Tracheal epithelial cell (primary cell): ENCODE results near the gene CD72. TPM values are rescaled to one million over a fixed set of nuclear protein-coding genes. Genes with fewer than 3 reads are reported as not detected.

Experiments
- total RNA-seq: library from RNA; depleted of rRNA; stranded (reverse); fragments of >200 nt; gene quantifications from 2 replicates; pipeline ENCODE4 v1.2.1, GENCODE V29; 2014

Gene CD72
- 0.72 TPM in 1 of 2 replicates, not detected in the other for total RNA-seq

GRCh38 chr9:35618325-35618727 is at the start of gene CD72:
TSS of gene CD72 (minus strand) at chr9:35618413. CDS start at chr9:35618303, 110 bp downstream.

GRCh38 chr9:35664531-35665470 is 46.6 kb upstream of the CD72 start, which contains the start of gene ARHGEF39:
TSS of gene ARHGEF39 (minus strand) at chr9:35665195. CDS start at chr9:35665169, 26 bp downstream.

GRCh38 chr9:35658137-35658967 is 40.1 kb upstream of the CD72 start, which contains the start of gene CCDC107:
TSS of gene CCDC107 (plus strand) at chr9:35658292. CDS start at chr9:35658380, 88 bp downstream.

GRCh38 chr9:35657546-35658136 is 39.4 kb upstream of the CD72 start, which contains the start of gene RMRP:
TSS of gene RMRP (minus strand) at chr9:35658019.

DNA sequence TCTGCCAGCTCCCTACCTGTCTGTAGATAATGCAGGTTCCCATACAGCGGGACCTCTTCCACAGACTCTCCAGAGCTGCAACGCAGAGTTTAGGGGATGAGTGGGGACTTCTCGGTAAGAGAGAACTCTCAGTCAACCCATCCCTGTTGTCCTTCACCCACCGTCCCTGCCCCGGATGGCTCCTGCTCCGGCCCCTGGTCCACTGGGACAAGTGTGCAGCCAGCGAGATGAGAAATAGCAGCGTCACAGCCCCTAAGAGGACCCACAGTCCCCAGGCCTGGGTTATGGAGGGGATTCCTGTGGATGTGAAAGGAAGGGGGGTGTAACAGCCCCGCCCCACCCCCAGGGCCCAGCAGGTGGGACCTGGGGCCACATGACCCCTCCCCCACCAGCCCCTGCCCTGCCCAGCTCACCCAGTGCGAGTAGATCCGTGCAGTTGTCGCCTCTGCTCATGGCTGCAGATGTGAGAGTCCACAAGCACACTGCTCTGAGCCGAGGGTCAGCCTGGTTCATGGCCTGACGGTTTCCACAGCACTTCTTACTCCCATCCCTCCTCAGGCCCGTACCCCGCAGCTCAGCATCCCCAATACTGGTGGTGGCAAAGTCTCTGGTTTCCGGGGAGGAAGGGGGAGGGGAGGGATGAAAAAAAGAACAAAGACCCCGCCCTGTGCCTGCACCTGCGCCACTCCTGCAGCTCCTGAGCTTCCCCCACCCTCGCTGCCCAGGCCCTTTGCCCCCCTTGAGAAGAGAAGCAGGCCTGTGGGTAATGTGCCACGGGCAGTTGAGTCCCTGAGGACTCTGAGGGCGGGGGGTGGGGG is 32.3 kb upstream of the CD72 start, which contains the start of gene SIT1:
Gene SIT1 (minus strand): TSS at position 591 of the 818 bp plus-strand sequence. CDS start 78 bp downstream, at position 513.

DNA sequence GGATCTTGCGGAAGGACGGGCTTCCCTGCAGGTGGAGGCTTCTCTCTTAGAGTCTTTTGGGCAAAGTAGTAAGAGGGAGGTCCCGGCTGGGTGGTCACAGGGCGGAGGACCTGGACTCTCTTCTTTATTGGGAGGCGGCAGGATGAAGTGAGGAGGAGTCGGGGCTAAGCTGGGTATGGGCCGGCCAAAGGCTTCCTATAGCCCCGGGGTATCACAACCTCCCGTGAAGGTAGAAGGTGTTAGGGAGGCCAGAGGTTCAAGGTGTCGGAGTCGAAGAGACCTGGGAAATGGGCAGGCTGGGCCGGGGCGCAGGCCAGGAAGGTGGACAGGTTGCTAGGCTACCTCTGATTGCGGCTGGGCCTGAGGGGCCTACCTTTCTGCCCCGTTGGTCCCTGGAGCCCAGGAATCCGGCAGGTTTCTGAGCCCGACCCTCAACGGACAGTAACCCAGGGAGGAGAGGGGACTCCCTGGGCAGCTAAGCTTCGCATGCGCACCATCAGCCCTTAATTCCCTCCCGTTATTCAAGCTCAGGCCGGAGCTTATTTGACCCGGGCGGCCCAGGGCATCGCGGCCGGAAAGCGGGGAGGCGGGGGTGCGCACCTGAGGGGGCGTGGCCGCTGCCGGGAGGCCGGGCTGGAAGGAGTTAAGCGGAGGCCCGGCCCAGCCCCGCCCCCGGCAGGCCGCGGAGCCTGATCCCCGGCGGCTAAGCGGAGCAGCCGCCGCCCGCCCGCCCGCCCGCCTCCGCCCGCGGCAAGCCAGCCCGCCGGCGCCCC is 13.4 kb downstream of the CD72 start, which contains the start of gene TESK1:
Gene TESK1 (plus strand): TSS at position 685 of the 773 bp plus-strand sequence. CDS start 358 bp downstream, outside the sequence.

Other genes starting within 250 kb of the CD72 start
- 4.0 and 10.4 TPM in 2 replicates for gene RUSC2, start 128.3 kb downstream of the CD72 start, total RNA-seq
- 7.7 and 9.4 TPM in 2 replicates for gene TESK1, start 13.2 kb downstream of the CD72 start, total RNA-seq
- not detected in 2 replicates for gene SIT1, start 32.5 kb upstream of the CD72 start, total RNA-seq
- 9,806 and 24,624 TPM in 2 replicates for gene RMRP, start 39.6 kb upstream of the CD72 start, total RNA-seq
- 8.1 and 19.5 TPM in 2 replicates for gene CCDC107, start 39.9 kb upstream of the CD72 start, total RNA-seq
- gene ARHGEF39, start 46.8 kb upstream of the CD72 start, total RNA-seq = 1.3 and 4.6 TPM in 2 replicates
- gene CA9, start 55.5 kb upstream of the CD72 start, total RNA-seq = 9.6 and 35.2 TPM in 2 replicates
- 61.0 and 129 TPM in 2 replicates for gene TPM2, start 71.5 kb upstream of the CD72 start, total RNA-seq
- gene TLN1, start 113.8 kb upstream of the CD72 start, total RNA-seq = 92.3 and 171 TPM in 2 replicates
- gene CREB3, start 114.3 kb upstream of the CD72 start, total RNA-seq = 29.2 and 88.4 TPM in 2 replicates
- 26.7 and 30.7 TPM in 2 replicates for gene GBA2, start 130.8 kb upstream of the CD72 start, total RNA-seq
- 10.6 and 11.1 TPM in 2 replicates for gene RGP1, start 130.9 kb upstream of the CD72 start, total RNA-seq
- not detected in 2 replicates for gene MSMP, start 135.9 kb upstream of the CD72 start, total RNA-seq
- gene NPR2, start 173.2 kb upstream of the CD72 start, total RNA-seq = 8.7 and 12.4 TPM in 2 replicates
- under 0.01 TPM in 1 of 2 replicates, not detected in the other for gene SPAG8, start 193.8 kb upstream of the CD72 start, total RNA-seq
- gene HINT2, start 196.6 kb upstream of the CD72 start, total RNA-seq = 18.8 and 36.4 TPM in 2 replicates
- not detected in 2 replicates for gene FAM221B, start 210.3 kb upstream of the CD72 start, total RNA-seq
- 1.9 TPM in 2 replicates for gene TMEM8B, start 210.8 kb upstream of the CD72 start, total RNA-seq